Heart left ventricle (tissue), 13 donors: ENCODE results near the gene WNT11.

ENCODE experiments used
- CTCF ChIP-seq, 12 donors: fragments of 200-600 bp; sonication (generic) in 4 of 12; IDR thresholded peaks; one replicate each; pipeline versions ENCODE4 v1.5.0 to v1.8.0; 2018 to 2022; ENCODE audit warnings: antibody characterized with exemption in 12 of 12, mild to moderate bottlenecking in 5 of 12
- POLR2A ChIP-seq, 2 donors: fragments of 450-650 bp; IDR thresholded peaks; one replicate each; pipeline ENCODE4 v1.6.1; 2017; ENCODE audit warnings: antibody characterized with exemption in 2 of 2, mild to moderate bottlenecking in 2 of 2, moderate library complexity in 2 of 2
- donor health status: ischemic (EF 13 %, LVEDD 7.1; RV severe dilation, severe dysfunction).
- donor health status: DM: no; HTN: yes; CAD: no.
- donor health status: DM: no; HTN: no; CAD: no.
- donor health status: ischemic (EF 25% LVEDD 6.9; RV normal size, moderate dysfunction).
- donor health status: ischemic (EF 25% LVEDD 5.7; RV mildly dilated, moderate dysfunction).
- donor health status: ischemic (EF 35%, LVEDD 5.7; RV mildly dilated, moderate dysfunction).
- donor health status: nonischemic (EF 11% LVEDD 7.7; RV severe dilation, severe dysfunction).
- donor health status: DM: yes; HTN: yes; CAD: no.
- donor health status: PGD.
- donor health status: ischemic (EF 29% LVEDD 5.4; RV normal size, mild dysfunction).
- donor health status: nonischemic (EF 23%, LVEDD 6.1; RV moderate dilation, normal function).

DNA sequence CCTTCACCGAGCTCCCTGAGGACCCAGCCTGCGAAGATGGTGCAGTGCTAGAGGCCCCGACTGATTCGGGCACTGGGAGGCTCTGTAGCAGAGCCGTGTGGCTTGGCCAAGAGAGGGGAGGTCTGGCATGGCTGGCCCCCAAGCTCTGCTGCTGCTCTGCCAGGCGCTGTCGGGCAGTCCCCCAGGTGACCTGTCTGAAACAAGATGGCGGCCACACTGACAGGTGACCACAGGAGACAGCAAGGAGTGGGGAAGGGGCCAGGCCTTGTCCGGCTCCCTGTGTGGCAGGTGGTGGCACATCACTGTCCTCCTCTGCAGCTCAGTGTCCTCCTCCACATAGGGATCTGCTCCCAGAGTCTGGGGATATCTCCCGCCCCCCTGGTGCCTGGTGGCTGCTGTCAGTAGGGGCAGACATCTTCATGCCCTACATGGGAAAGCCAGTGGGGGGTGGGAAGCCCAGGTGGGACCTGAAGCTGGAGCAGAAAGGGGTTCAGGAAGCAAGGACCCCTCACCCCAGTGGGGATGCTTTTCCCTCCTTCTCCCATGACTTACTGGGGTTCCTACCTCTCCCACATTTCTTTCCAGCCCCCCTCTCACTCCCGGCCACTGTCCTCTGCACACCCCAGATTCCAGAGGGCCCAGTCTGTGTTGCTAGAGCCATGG is 40.1 kb upstream of the WNT11 start:
- TF ChIP-seq CTCF (IDR thresholded peaks at IDR 0.05) = no peak
- no peak for TF ChIP-seq POLR2A (IDR thresholded peaks at IDR 0.05)
